Mesothelial cell of epicardium (in vitro differentiated cells): ENCODE results near the gene SEMA5B. TPM values are rescaled to one million over a fixed set of nuclear protein-coding genes. Genes with fewer than 3 reads are reported as not detected.

Experiments
- DNase-seq, 2 experiments: peaks; one replicate each; pipeline ENCODE4 v3.0.0; 2021; ENCODE audit warnings: low spot score in 2 of 2; ENCODE audit not compliant: unreplicated experiment in 2 of 2
- H3K27ac Mint-ChIP-seq: 2 replicates; pipeline ENCODE4 v1.8.0; 2021; ENCODE audit warnings: mixed read lengths
- H3K27me3 Mint-ChIP-seq: 2 replicates; pipeline ENCODE4 v1.8.0; 2021; ENCODE audit warnings: low read depth, mixed read lengths
- H3K36me3 Mint-ChIP-seq: 2 replicates; pipeline ENCODE4 v1.8.0; 2021; ENCODE audit warnings: mixed read lengths
- H3K4me1 Mint-ChIP-seq: 2 replicates; pipeline ENCODE4 v1.8.0; 2021; ENCODE audit warnings: mixed read lengths
- H3K4me3 Mint-ChIP-seq: 2 replicates; pipeline ENCODE4 v1.8.0; 2021; ENCODE audit warnings: mild to moderate bottlenecking, moderate library complexity, mixed read lengths
- H3K9me3 Mint-ChIP-seq: 2 replicates; pipeline ENCODE4 v1.8.0; 2021; ENCODE audit warnings: mixed read lengths
- CTCF ChIP-seq: fragments of 200-600 bp; sonication (generic); IDR thresholded peaks from one replicate; pipeline ENCODE4 v1.5.0; 2021; ENCODE audit warnings: antibody characterized with exemption; ENCODE audit not compliant: unreplicated experiment
- total RNA-seq: library from RNA; stranded (reverse); gene quantifications from 3 replicates; pipeline ENCODE4 v1.2.1, GENCODE V29; 2021

Gene SEMA5B
- total RNA-seq, 1 donor from 2014 or later: 0.27 TPM

- DNase-seq: no peak
- Mint-ChIP-seq H3K9me3 (no peaks in the 10 kb centered on the region), H3K4me3 (no peak overlapping the region), H3K4me1 (peaks cover 11% of the 10 kb centered on the region), H3K27me3 (peaks cover 76% of the 10 kb centered on the region), H3K27ac (no peak overlapping the region), H3K36me3 (no peaks in the 10 kb centered on the region)
- TF ChIP-seq CTCF: no peak
Observed at GRCh38 chr3:122986693-122987179, 40.8 kb downstream of the SEMA5B start.

- no peak for TF ChIP-seq CTCF
- H3K27ac Mint-ChIP-seq: no peak overlapping the region
- H3K4me3 Mint-ChIP-seq: no peak overlapping the region
- H3K36me3 Mint-ChIP-seq: no peaks in the 10 kb centered on the region
- H3K9me3 Mint-ChIP-seq: no peaks in the 10 kb centered on the region
- DNase-seq: no peak
- H3K27me3 Mint-ChIP-seq: peaks cover 69% of the 10 kb centered on the region
- peaks cover 11% of the 10 kb centered on the region for H3K4me1 Mint-ChIP-seq
Observed at GRCh38 chr3:122985539-122985938, 42.0 kb downstream of the SEMA5B start.

- H3K4me3 Mint-ChIP-seq: no peak overlapping the region
- peaks cover 6% of the 10 kb centered on the region for H3K4me1 Mint-ChIP-seq
- no peaks in the 10 kb centered on the region for H3K36me3 Mint-ChIP-seq
- no peak for DNase-seq
- no peaks in the 10 kb centered on the region for H3K9me3 Mint-ChIP-seq
- H3K27me3 Mint-ChIP-seq: peaks cover 64% of the 10 kb centered on the region
- no peak for TF ChIP-seq CTCF
- H3K27ac Mint-ChIP-seq: no peak overlapping the region
Observed at GRCh38 chr3:122984650-122985049, 42.9 kb downstream of the SEMA5B start.

- Mint-ChIP-seq H3K9me3 (no peaks in the 10 kb centered on the region), H3K4me1 (peaks cover 5% of the 10 kb centered on the region), H3K36me3 (no peaks in the 10 kb centered on the region), H3K27ac (no peak overlapping the region), H3K4me3 (no peak overlapping the region), H3K27me3 (peaks cover 60% of the 10 kb centered on the region)
- DNase-seq: no peak
- TF ChIP-seq CTCF: no peak
Observed at GRCh38 chr3:122984007-122984406, 43.6 kb downstream of the SEMA5B start.

GRCh38 chr3:122982216-122983185, 45.1 kb downstream of the SEMA5B start:
- DNase-seq: no peak
- Mint-ChIP-seq H3K4me3 (no peak overlapping the region), H3K27me3 (peaks cover 52% of the 10 kb centered on the region), H3K4me1 (peaks cover 15% of the 10 kb centered on the region), H3K36me3 (no peaks in the 10 kb centered on the region), H3K27ac (no peak overlapping the region), H3K9me3 (no peaks in the 10 kb centered on the region)
- TF ChIP-seq CTCF: no peak
